ENCODE results near the gene MARS1. TPM values are rescaled to one million over a fixed set of nuclear protein-coding genes. Genes with fewer than 3 reads are reported as not detected.
A peak's percentile ranks its signal among the peaks of the same experiment; 100 is the strongest.

MARS1 gene
- total RNA-seq, 3 donors from 2014 or later (not counting 1 experiment from before 2014, with no cell fraction given) = 200 to 237 (median 218) TPM

GRCh38 chr12:57497223-57498131 lies 9.6 kb downstream of the MARS1 start:
- peaks cover 46% of the 10 kb centered on the region for H3K36me3 ChIP-seq (ENCODE audit: control insufficient read depth, insufficient read depth, low read length)
- peaks cover 18% of the 10 kb centered on the region for H3K36me3 Mint-ChIP-seq

GRCh38 chr12:57498132-57498502 lies 10.2 kb downstream of the MARS1 start:
- Mint-ChIP-seq H3K36me3 (peaks cover 18% of the 10 kb centered on the region), H3K9me3 (no peaks in the 10 kb centered on the region), H3K27ac (peak overlapping the region in 1 of 2 donors; percentile 40), H3K27me3 (ENCODE audit: low read depth in 2 of 2) (no peaks in the 10 kb centered on the region), H3K4me3 (no peak overlapping the region), H3K4me1 (peaks cover 4 to 7% of the 10 kb centered on the region in 2 donors)
- no peak overlapping the region for H3K27ac ChIP-seq (ENCODE audit: low read length)
- H3K9me3 ChIP-seq (ENCODE audit: control insufficient read depth, insufficient read depth, low read length) = no peaks in the 10 kb centered on the region
- no peak for TF ChIP-seq CTCF (IDR thresholded peaks at IDR 0.05)
- no peaks in the 10 kb centered on the region for H3K4me1 ChIP-seq (ENCODE audit: control insufficient read depth, insufficient read depth, low read length)
- no peaks in the 10 kb centered on the region for H3K27me3 ChIP-seq (ENCODE audit: control insufficient read depth, insufficient read depth, low read length)
- no peak overlapping the region for H3K4me3 ChIP-seq (ENCODE audit: low read length)
- H3K36me3 ChIP-seq (ENCODE audit: control insufficient read depth, insufficient read depth, low read length) = peaks cover 44% of the 10 kb centered on the region
- intact Hi-C loops (cut with micrococcal nuclease) = no loop called here
- ATAC-seq (peak in 1 of 3 donors; percentile 25), DNase-seq (no peak)
- WGBS (ENCODE audit: insufficient coverage) = 97% methylated on average over 9 of the region's 9 CpGs

More at GRCh38 chr12:57497223-57498131, 9.6 kb downstream of the MARS1 start:
- no peak for TF ChIP-seq CTCF (IDR thresholded peaks at IDR 0.05)
- intact Hi-C loops (cut with micrococcal nuclease) = no loop called here
- no peak for ATAC-seq
- DNase-seq = no peak
- Histone ChIP-seq H3K27me3 (ENCODE audit: control insufficient read depth, insufficient read depth, low read length) (no peaks in the 10 kb centered on the region), H3K4me3 (ENCODE audit: low read length) (no peak overlapping the region), H3K4me1 (ENCODE audit: control insufficient read depth, insufficient read depth, low read length) (no peaks in the 10 kb centered on the region), H3K27ac (ENCODE audit: low read length) (no peak overlapping the region), H3K9me3 (ENCODE audit: control insufficient read depth, insufficient read depth, low read length) (no peaks in the 10 kb centered on the region)
- Mint-ChIP-seq H3K4me1 (peaks cover 4 to 7% of the 10 kb centered on the region in 2 donors), H3K27ac (peak overlapping the region in 1 of 2 donors; percentile 3), H3K27me3 (ENCODE audit: low read depth in 2 of 2) (no peaks in the 10 kb centered on the region), H3K9me3 (no peaks in the 10 kb centered on the region), H3K4me3 (no peak overlapping the region)
- 95% methylated on average over 12 of the region's 12 CpGs for WGBS (ENCODE audit: insufficient coverage)

GRCh38 chr12:57498571-57498970 lies 10.7 kb downstream of the MARS1 start:
- Mint-ChIP-seq H3K36me3 (peaks cover 18% of the 10 kb centered on the region), H3K4me3 (no peak overlapping the region), H3K27me3 (ENCODE audit: low read depth in 2 of 2) (no peaks in the 10 kb centered on the region), H3K9me3 (no peaks in the 10 kb centered on the region), H3K4me1 (peaks cover 4 to 7% of the 10 kb centered on the region in 2 donors), H3K27ac (peak overlapping the region in 1 of 2 donors; percentile 40)
- Histone ChIP-seq H3K9me3 (ENCODE audit: control insufficient read depth, insufficient read depth, low read length) (no peaks in the 10 kb centered on the region), H3K27ac (ENCODE audit: low read length) (no peak overlapping the region), H3K4me1 (ENCODE audit: control insufficient read depth, insufficient read depth, low read length) (no peaks in the 10 kb centered on the region), H3K36me3 (ENCODE audit: control insufficient read depth, insufficient read depth, low read length) (peaks cover 44% of the 10 kb centered on the region), H3K27me3 (ENCODE audit: control insufficient read depth, insufficient read depth, low read length) (no peaks in the 10 kb centered on the region), H3K4me3 (ENCODE audit: low read length) (no peak overlapping the region)
- no peak for DNase-seq
- TF ChIP-seq CTCF (IDR thresholded peaks at IDR 0.05) = no peak
- ATAC-seq = no peak
- WGBS (ENCODE audit: insufficient coverage) = 100% methylated on average over 3 of the region's 4 CpGs
- intact Hi-C loops (cut with micrococcal nuclease) = no loop called here
